Activated CD8-positive, alpha-beta memory T cell treated with anti-CD3 and anti-CD28 coated beads, Interleukin-2, amount 10 ng/mL, durations not matched to agents 7 days and 5 days (primary cell): Measurements from ENCODE around the gene UTS2R. TPM values are rescaled to one million over a fixed set of nuclear protein-coding genes. Genes with fewer than 3 reads are reported as not detected.

Experiments used
- ATAC-seq: fragments of 150-1000 bp; cut with Tn5 transposase; one replicate; pipeline ENCODE4 v1.10.0; 2021; ENCODE audit warnings: moderate library complexity
- CTCF ChIA-PET: fragments of 350-600 bp; sonication (Branson Sonifier 250); formaldehyde crosslinking; loops from one replicate; lab custom pipeline; 2021; ENCODE audit warnings: antibody characterized with exemption; lab: Charles Lee
- DNase-seq: peaks from one replicate; pipeline ENCODE4 v3.0.0-alpha.2; 2020
- H3K27ac Mint-ChIP-seq: one replicate; pipeline ENCODE4 v1.8.0; 2021; ENCODE audit warnings: mild to moderate bottlenecking, mixed read lengths
- H3K27me3 Mint-ChIP-seq: one replicate; pipeline ENCODE4 v1.8.0; 2021; ENCODE audit warnings: mixed read lengths
- H3K36me3 Mint-ChIP-seq: one replicate; pipeline ENCODE4 v1.8.0; 2021; ENCODE audit warnings: mild to moderate bottlenecking, mixed read lengths
- H3K4me1 Mint-ChIP-seq: one replicate; pipeline ENCODE4 v1.8.0; 2021; ENCODE audit warnings: mixed read lengths
- H3K4me3 Mint-ChIP-seq: one replicate; pipeline ENCODE4 v1.8.0; 2021; ENCODE audit warnings: mild to moderate bottlenecking, moderate library complexity, mixed read lengths
- H3K9me3 Mint-ChIP-seq: one replicate; pipeline ENCODE4 v1.8.0; 2022; ENCODE audit warnings: low read depth, mixed read lengths
- total RNA-seq, 2 experiments: library from RNA; stranded (reverse); gene quantifications; one replicate each; pipeline ENCODE4 v1.2.3, GENCODE V29; 2021

UTS2R gene
- total RNA-seq, 2 experiments from 2014 or later = 0.16 TPM; not detected in 1

DNA sequence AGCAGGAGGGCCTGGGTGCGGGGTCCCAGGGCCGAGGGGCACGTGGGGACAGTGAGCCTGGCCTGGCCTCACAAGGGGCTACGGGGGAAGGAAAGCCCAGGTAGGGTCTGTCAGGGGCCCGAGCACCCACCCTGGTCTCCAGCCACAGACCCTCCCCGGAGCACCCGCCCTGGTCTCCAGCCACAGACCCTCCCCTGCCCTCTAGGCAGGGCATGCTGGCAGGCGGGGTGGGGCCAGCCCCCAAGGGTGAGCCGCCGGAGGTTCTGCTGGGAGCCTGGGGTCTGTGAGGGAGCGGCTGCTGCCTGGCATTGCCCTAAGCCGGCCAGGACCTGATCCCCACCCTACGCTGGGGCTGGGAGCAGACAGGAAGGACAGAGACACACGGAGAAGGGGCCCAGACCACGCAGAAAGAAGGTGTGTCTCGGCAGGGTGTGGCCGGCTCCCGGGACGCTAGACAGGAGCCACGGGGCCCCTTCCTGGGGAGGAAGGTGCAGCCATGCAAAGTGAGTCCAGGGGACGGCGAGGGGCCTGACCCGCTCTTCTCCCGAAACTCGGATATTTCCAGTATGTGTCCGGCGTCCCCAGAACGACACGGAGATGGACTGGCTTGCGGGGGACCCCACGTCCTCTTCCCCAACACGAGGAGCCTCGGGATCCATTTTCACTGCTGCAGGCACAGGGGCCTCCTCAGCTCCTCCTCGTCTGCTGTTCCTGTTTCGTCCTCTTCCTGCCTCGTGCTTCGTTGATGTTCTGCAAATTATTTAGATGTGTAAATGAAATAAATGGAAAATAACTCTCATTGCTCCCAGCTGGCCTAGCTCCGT, 15.5 kb downstream of the UTS2R start:
- no peaks in the 10 kb centered on the region for H3K36me3 Mint-ChIP-seq
- H3K27me3 Mint-ChIP-seq = no peaks in the 10 kb centered on the region
- no peak overlapping the region for H3K27ac Mint-ChIP-seq
- no peak for DNase-seq
- ATAC-seq = no peak
- no peaks in the 10 kb centered on the region for H3K4me1 Mint-ChIP-seq
- CTCF ChIA-PET = no interaction called here
- H3K9me3 Mint-ChIP-seq = no peaks in the 10 kb centered on the region
- H3K4me3 Mint-ChIP-seq = no peak overlapping the region

DNA sequence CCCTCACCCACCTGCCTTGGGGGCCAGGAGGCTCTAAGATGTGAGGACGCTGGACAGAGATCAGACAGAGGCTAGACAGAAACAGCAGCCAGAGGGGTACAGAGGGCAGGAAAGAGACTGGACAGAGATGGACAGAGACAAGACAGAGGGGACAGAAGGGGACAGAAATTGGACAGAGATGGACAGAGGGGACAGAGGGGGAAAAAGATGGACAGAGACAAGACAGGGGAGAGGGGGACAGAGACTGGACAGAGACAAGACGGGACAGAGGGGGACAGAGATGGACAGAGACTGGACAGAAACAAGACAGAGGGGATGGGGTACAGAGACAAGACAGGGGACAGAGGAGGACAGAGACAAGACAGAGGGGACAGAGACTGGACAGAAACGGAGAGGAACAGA, 16.1 kb downstream of the UTS2R start:
- ATAC-seq (no peak), DNase-seq (no peak)
- H3K36me3 Mint-ChIP-seq = no peaks in the 10 kb centered on the region
- H3K27me3 Mint-ChIP-seq = no peaks in the 10 kb centered on the region
- H3K9me3 Mint-ChIP-seq = no peaks in the 10 kb centered on the region
- H3K27ac Mint-ChIP-seq = no peak overlapping the region
- H3K4me3 Mint-ChIP-seq = no peak overlapping the region
- CTCF ChIA-PET = no interaction called here
- H3K4me1 Mint-ChIP-seq = no peaks in the 10 kb centered on the region

DNA sequence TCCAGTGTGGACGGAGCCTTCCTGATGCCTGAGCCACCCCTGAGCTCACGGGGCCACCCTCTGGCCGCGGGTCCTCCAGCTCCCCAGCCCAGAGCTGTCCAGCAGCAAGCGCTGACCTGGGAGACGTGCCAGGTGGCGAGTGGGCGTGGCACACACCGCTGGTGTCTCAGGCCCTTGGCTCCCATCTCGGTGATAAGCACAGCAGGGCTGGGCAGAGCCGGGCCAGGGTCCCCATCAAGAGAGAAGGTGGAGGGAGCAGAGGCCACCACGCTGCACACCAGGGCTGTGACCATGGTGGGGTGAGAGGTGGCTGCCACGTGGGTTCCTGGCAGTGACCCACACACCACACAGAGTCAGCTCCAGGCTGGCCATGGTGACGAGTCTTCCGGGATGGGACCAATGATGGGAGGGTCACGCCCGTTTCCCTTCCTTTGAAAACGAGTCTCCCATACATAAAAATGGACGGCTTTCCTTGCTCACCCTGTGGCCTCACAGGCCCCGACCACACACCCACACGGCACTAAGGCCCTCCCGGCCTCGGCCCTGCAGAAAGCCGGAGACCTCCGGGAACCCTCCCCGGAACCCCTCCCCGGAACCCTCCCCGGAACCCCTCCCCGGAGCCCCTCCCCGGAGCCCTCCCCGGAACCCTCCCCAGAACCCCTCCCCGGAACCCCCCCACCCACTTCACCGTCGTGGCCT, 16.8 kb downstream of the UTS2R start:
- Mint-ChIP-seq H3K4me3 (no peak overlapping the region), H3K27ac (no peak overlapping the region), H3K27me3 (no peaks in the 10 kb centered on the region), H3K36me3 (no peaks in the 10 kb centered on the region), H3K9me3 (no peaks in the 10 kb centered on the region), H3K4me1 (no peaks in the 10 kb centered on the region)
- CTCF ChIA-PET = no interaction called here
- DNase-seq (no peak), ATAC-seq (no peak)

DNA sequence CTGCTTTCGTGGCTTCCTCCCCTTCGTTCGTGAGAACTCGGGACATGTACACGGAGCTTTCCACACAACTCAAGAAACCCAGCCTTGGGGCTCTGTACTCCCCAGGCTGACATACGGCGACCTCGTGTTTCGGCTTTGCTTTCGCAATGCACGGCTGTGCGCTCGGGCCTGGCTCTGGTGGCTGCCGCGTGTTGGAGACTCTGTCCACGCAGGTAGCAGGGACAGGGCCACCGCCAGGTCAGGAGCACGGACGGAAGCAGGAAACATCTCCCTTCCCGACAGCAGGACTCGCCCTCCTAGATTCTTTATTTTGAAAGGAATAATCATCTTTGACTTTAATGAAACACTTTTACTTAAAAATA, 17.3 kb downstream of the UTS2R start:
- ATAC-seq (no peak), DNase-seq (no peak)
- Mint-ChIP-seq H3K9me3 (no peaks in the 10 kb centered on the region), H3K27me3 (no peaks in the 10 kb centered on the region), H3K36me3 (no peaks in the 10 kb centered on the region), H3K4me3 (no peak overlapping the region), H3K27ac (no peak overlapping the region), H3K4me1 (no peaks in the 10 kb centered on the region)
- CTCF ChIA-PET = no interaction called here

DNA sequence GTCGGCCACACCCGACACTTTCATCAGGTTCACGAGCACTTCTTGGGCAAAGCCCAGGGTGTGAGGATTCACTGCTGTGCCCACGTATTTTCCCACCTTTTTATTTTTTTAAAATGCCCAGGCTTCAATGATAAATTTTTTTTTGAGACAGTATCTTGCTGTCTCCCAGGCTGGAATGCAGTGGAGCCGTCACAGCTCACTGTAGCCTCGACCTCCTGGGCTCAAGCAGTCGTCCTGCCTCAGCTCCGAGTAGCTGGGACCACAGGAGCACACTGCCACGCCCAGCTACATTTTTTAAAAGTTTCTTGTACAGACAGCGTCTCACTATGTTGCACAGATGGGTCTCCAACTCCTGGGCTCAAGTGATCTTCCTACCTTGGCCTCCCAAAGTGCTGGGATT, 17.8 kb downstream of the UTS2R start:
- no peaks in the 10 kb centered on the region for H3K4me1 Mint-ChIP-seq
- CTCF ChIA-PET = no interaction called here
- no peak overlapping the region for H3K4me3 Mint-ChIP-seq
- DNase-seq (no peak), ATAC-seq (no peak)
- no peaks in the 10 kb centered on the region for H3K36me3 Mint-ChIP-seq
- no peaks in the 10 kb centered on the region for H3K9me3 Mint-ChIP-seq
- H3K27ac Mint-ChIP-seq = no peak overlapping the region
- no peaks in the 10 kb centered on the region for H3K27me3 Mint-ChIP-seq

DNA sequence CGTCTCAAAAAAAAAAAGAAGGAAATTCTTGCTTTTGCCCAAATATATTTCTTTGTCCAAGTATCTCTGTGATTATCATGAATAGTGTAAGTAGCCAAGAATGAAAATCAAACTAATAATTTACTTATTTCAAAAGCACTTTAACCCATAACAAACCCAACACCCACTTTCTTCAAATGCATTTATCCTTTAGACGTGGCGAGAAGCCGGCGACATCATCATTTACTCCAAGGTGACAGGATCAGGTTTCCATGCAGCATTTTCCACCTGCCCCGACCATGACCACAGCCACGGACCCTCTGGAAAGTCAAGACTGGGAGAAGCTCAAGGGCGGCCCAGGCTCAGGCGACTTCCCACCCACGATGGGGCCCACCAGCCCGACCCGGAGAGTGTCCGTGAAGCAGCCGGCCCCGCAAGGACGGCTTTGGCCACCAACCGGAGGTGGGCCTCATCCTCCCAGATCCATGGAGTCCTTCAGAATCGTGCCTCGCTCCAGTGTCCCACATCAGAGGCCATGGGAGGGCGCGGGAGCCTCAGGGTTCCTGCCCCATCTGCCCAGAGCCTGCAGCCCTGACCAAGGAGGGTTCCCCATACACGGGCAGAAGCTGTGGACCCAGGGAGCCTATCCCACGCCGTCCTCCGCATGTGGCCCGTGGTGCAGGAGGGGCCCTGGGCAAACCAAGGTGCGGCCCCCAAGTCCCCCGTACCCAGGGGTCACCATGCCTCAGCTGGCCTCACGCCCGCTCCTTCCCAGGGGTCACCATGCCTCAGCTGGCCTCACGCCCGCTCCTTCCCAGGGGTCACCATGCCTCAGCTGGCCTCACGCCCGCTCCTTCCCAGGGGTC, 18.7 kb downstream of the UTS2R start:
- H3K36me3 Mint-ChIP-seq = no peaks in the 10 kb centered on the region
- DNase-seq = no peak
- no peaks in the 10 kb centered on the region for H3K27me3 Mint-ChIP-seq
- no peak overlapping the region for H3K4me3 Mint-ChIP-seq
- CTCF ChIA-PET = no interaction called here
- ATAC-seq = no peak
- no peaks in the 10 kb centered on the region for H3K9me3 Mint-ChIP-seq
- no peaks in the 10 kb centered on the region for H3K4me1 Mint-ChIP-seq
- no peak overlapping the region for H3K27ac Mint-ChIP-seq

DNA sequence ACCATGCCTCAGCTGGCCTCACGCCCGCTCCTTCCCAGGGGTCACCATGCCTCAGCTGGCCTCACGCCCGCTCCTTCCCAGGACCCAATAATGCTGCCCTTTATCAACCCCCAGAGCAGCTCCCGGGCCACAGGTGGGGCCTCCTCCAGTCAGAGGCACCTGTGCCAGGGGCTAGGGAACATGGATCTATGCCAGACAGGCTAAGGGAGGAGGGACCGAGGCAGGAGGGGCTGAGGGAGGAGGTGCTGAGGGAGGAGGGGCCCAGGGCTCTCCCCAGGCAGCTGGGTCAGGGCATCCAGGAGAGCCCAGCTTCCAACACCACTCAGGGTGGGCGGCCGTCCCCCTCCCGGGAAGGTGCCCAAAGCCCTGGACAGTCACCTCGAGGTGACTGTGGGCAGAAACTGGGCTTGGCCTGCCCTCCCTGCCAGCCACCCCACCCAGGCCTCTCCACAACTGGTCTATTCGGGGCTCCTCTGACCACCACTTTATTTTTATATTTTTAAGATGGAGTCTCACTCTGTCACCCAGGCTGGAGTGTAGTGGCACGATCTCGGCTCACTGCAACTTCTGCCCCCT, 19.4 kb downstream of the UTS2R start:
- no peaks in the 10 kb centered on the region for H3K4me1 Mint-ChIP-seq
- H3K36me3 Mint-ChIP-seq = no peaks in the 10 kb centered on the region
- H3K4me3 Mint-ChIP-seq = no peak overlapping the region
- no peak for ATAC-seq
- H3K27ac Mint-ChIP-seq = no peak overlapping the region
- DNase-seq = no peak
- CTCF ChIA-PET = no interaction called here
- H3K9me3 Mint-ChIP-seq = no peaks in the 10 kb centered on the region
- H3K27me3 Mint-ChIP-seq = no peaks in the 10 kb centered on the region

DNA sequence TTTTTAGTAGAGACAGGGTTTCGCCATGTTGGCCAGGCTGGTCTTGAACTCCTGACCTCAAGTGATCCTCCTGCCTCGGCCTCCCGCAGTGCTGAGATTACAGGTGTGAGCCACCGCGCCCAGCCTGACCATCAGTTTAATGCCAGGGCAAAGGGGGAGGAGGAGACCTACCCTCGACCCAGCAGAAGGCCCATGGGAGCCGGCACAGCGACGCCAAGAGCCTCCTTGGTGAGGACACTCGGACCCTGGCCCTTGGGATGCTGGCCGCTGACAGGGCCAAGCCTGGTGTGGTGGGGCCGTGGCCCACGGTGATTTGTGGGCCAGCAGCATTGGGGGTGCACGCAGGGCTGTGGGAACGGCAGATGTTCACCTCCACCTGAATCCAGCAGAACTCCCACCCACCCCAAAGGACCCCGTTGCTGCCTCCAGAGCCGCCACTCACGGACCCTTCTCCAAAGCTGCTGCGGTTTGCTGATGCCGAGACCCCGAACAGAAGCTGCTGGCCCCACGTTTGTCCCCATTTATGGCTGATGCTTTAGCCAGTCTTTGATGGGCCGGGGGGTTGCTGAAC, 20.0 kb downstream of the UTS2R start:
- no peaks in the 10 kb centered on the region for H3K27me3 Mint-ChIP-seq
- CTCF ChIA-PET = no interaction called here
- no peak overlapping the region for H3K27ac Mint-ChIP-seq
- H3K4me1 Mint-ChIP-seq = no peaks in the 10 kb centered on the region
- DNase-seq (no peak), ATAC-seq (no peak)
- H3K9me3 Mint-ChIP-seq = no peaks in the 10 kb centered on the region
- no peaks in the 10 kb centered on the region for H3K36me3 Mint-ChIP-seq
- no peak overlapping the region for H3K4me3 Mint-ChIP-seq

DNA sequence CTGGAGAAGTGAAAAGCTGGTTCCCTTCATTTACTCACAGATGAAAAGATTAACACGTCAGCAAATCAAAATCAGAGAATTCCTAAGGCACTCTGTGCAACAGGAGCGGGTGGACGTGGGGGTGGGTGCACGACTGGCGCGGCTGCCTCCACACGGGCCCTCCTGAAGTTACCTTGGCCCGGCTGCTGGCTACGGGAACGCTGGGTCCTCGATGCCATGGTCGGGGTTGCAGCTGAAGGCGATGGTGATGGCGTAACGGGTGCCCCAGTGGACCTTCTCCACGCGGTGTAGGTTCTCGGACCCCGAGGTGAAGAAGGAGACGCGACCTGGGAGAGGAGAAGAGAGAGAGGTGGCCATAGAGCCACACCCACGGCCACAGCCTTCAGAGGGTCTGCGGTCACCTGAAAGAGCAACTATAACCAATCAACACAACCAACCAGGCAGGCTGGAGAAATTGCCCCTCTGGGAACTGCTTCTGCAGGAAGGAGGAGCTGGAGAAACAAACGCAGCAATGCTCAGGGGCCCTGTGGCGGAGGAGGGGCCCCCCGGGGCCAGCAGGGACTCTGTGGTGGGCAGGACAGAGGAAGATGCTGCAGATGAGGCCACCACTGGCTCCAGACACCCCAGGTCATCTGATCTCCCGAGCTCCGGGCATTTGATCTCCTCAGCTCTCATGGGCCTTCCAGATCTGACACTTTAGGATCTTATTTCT, 20.8 kb downstream of the UTS2R start:
- ATAC-seq (no peak), DNase-seq (no peak)
- CTCF ChIA-PET = no interaction called here
- no peaks in the 10 kb centered on the region for H3K9me3 Mint-ChIP-seq
- H3K36me3 Mint-ChIP-seq = no peaks in the 10 kb centered on the region
- no peak overlapping the region for H3K27ac Mint-ChIP-seq
- H3K4me1 Mint-ChIP-seq = no peaks in the 10 kb centered on the region
- no peak overlapping the region for H3K4me3 Mint-ChIP-seq
- no peaks in the 10 kb centered on the region for H3K27me3 Mint-ChIP-seq

DNA sequence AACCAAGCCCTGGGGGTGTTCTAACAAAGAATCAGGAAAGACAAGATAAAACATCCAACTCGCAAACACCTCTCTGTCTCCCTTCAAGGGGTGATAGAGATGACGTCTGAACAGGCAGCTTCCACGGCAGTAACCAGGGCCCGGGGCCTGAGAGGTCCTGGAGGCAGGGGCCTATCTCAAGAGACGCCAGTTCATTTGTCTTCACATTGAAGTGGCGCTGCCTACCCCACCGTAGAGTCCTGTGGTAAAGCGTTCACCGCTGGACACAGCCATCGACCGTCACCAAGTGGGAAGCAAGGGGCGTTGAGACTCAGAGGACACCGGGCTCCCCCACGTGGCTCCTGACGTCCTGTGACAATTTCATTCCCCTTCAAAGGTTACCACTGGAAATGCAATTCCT, 21.4 kb downstream of the UTS2R start:
- H3K27ac Mint-ChIP-seq = no peak overlapping the region
- no peaks in the 10 kb centered on the region for H3K9me3 Mint-ChIP-seq
- no peaks in the 10 kb centered on the region for H3K36me3 Mint-ChIP-seq
- ATAC-seq (no peak), DNase-seq (no peak)
- no peaks in the 10 kb centered on the region for H3K27me3 Mint-ChIP-seq
- H3K4me3 Mint-ChIP-seq = no peak overlapping the region
- CTCF ChIA-PET = no interaction called here
- no peaks in the 10 kb centered on the region for H3K4me1 Mint-ChIP-seq

DNA sequence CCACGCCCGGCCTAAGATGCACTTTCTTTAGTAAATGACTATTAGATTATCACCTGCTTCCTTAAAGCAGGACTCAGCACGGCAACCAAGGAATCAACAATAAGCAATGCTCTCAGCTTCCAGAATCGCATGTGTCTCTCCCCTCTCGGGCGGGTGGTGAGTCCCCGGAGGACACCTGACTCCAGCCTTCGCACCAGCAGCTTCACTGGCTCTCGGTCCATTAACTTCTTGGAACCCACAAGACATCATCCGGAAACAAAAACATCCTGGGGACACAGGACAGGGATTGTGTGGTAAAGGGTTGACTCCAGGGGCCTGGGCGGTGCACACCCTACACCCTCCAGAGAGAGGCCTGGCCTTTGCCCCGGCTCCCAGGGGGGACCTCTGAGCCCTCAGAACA, 22.7 kb downstream of the UTS2R start:
- DNase-seq (no peak), ATAC-seq (no peak)
- no peaks in the 10 kb centered on the region for H3K9me3 Mint-ChIP-seq
- H3K36me3 Mint-ChIP-seq = no peaks in the 10 kb centered on the region
- no peak overlapping the region for H3K27ac Mint-ChIP-seq
- no peaks in the 10 kb centered on the region for H3K27me3 Mint-ChIP-seq
- CTCF ChIA-PET = interaction anchor here (1.0 kb wide), 1 partner anchor 158 kb away, joined by 3 read pairs; no protein-coding TSS in a partner anchor
- no peaks in the 10 kb centered on the region for H3K4me1 Mint-ChIP-seq
- no peak overlapping the region for H3K4me3 Mint-ChIP-seq

DNA sequence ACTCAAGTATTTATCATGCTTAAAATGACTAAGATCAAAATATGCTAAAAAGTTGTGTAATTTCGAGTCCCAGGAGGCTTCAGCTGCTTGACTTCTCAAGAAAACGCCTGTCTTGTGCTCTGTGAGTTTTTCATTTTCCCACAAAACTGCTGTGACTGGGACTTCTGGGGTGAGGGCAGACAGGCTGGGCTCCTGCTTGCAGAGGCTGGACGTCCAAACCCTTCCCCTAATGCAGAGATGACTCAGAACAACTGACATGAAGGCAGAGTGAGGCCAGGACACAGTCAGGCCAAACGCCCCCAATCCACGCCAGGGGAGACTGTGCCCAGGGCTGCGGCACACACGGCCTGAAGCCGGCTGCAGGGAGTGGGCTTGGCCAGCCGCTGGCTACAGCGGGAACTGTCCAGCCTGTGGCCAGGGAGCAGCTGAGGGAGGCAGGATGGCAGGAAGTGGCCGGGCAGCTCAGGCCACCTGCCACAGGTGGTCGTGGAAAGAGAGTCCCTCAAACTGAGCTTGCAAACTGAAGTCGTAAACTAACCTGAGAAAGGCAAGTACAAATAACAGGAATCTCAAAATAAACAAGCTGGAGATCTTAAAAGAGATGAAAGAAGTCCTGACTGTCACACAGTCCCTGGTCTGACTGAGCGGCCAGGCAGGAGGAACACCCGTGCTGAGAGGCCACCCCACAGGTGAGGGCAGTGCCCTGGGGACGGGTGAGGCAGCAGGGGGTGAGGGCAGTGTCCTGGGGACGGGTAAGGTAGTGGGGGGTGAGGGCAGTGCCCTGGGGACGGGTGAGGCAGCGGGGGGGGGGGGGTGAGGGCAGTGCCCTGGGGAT, 25.3 kb downstream of the UTS2R start:
- H3K4me1 Mint-ChIP-seq = peaks cover 14% of the 10 kb centered on the region
- H3K27ac Mint-ChIP-seq = no peak overlapping the region
- no peaks in the 10 kb centered on the region for H3K27me3 Mint-ChIP-seq
- H3K9me3 Mint-ChIP-seq = no peaks in the 10 kb centered on the region
- H3K4me3 Mint-ChIP-seq = no peak overlapping the region
- peaks cover 5% of the 10 kb centered on the region for H3K36me3 Mint-ChIP-seq
- DNase-seq (no peak), ATAC-seq (no peak)
- CTCF ChIA-PET = no interaction called here
